Measurements from ENCODE around the gene GH2. TPM values are rescaled to one million over a fixed set of nuclear protein-coding genes. Genes with fewer than 3 reads are reported as not detected.
A peak's percentile ranks its signal among the peaks of the same experiment; 100 is the strongest.
"Not testable (repeated sequence)": the region's sequence is repeated elsewhere in the genome, so short reads cannot be mapped to it uniquely, and the experiment has no call there.

The GH2 gene
- total RNA-seq, 1 donor from 2014 or later, result not detected

GRCh38 chr17:63911041-63911635, 29.4 kb upstream of the GH2 start, which contains the start of gene CSHL1:
TSS of gene CSHL1 (minus strand) at chr17:63911258. CDS start at chr17:63911196, 62 bp downstream.
- no peak for TF ChIP-seq CTCF (IDR thresholded peaks at IDR 0.05; ENCODE audit: insufficient read depth, low read length, severe bottlenecking)
- FAIRE-seq (no peak), DNase-seq (ENCODE audit: low read depth) (no peak)
- H3K36me3 ChIP-seq (ENCODE audit: control insufficient read depth, insufficient read depth, low read length), result no peaks in the 10 kb centered on the region
- no peak within 1 kb of the TSS for H3K4me3 ChIP-seq (ENCODE audit: low read depth, low read length)
- H3K27me3 ChIP-seq (ENCODE audit: control insufficient read depth, insufficient read depth, low read length), result peaks cover 6% of the 10 kb centered on the region

GRCh38 chr17:63910096-63910495, 28.4 kb upstream of the GH2 start:
- DNase-seq (ENCODE audit: low read depth), result no peak
- FAIRE-seq, result no peak
- Histone ChIP-seq H3K27me3 (ENCODE audit: control insufficient read depth, insufficient read depth, low read length) (peaks cover 6% of the 10 kb centered on the region), H3K36me3 (ENCODE audit: control insufficient read depth, insufficient read depth, low read length) (no peaks in the 10 kb centered on the region), H3K4me3 (ENCODE audit: low read depth, low read length) (no peak overlapping the region)
- no peak for TF ChIP-seq CTCF (IDR thresholded peaks at IDR 0.05; ENCODE audit: insufficient read depth, low read length, severe bottlenecking)

- not testable (repeated sequence) for DNase-seq (ENCODE audit: low read depth); FAIRE-seq
These were observed 27.8 kb upstream of the GH2 start for GRCh38 chr17:63909586-63909985.

GRCh38 chr17:63907161-63907778, 25.5 kb upstream of the GH2 start:
- peak; percentile 27 for DNase-seq (ENCODE audit: low read depth)
- H3K4me3 ChIP-seq (ENCODE audit: low read depth, low read length); H3K36me3 ChIP-seq (ENCODE audit: control insufficient read depth, insufficient read depth, low read length); FAIRE-seq; H3K27me3 ChIP-seq (ENCODE audit: control insufficient read depth, insufficient read depth, low read length): not testable (repeated sequence)
- TF ChIP-seq CTCF (IDR thresholded peaks at IDR 0.05; ENCODE audit: insufficient read depth, low read length, severe bottlenecking), result peak; percentile 19

More at GRCh38 chr17:63909586-63909985, 27.8 kb upstream of the GH2 start:
- not testable (repeated sequence) for H3K4me3 ChIP-seq (ENCODE audit: low read depth, low read length); H3K36me3 ChIP-seq (ENCODE audit: control insufficient read depth, insufficient read depth, low read length); H3K27me3 ChIP-seq (ENCODE audit: control insufficient read depth, insufficient read depth, low read length)

- DNase-seq (ENCODE audit: low read depth); H3K27me3 ChIP-seq (ENCODE audit: control insufficient read depth, insufficient read depth, low read length); H3K4me3 ChIP-seq (ENCODE audit: low read depth, low read length); FAIRE-seq; H3K36me3 ChIP-seq (ENCODE audit: control insufficient read depth, insufficient read depth, low read length): not testable (repeated sequence)
These were observed 23.1 kb upstream of the GH2 start for GRCh38 chr17:63904796-63905195.

GRCh38 chr17:63903787-63904201, 22.1 kb upstream of the GH2 start:
- not testable (repeated sequence) for H3K36me3 ChIP-seq (ENCODE audit: control insufficient read depth, insufficient read depth, low read length); H3K27me3 ChIP-seq (ENCODE audit: control insufficient read depth, insufficient read depth, low read length); FAIRE-seq; H3K4me3 ChIP-seq (ENCODE audit: low read depth, low read length)
- TF ChIP-seq CTCF (IDR thresholded peaks at IDR 0.05; ENCODE audit: insufficient read depth, low read length, severe bottlenecking), result peak; percentile 14
- DNase-seq (ENCODE audit: low read depth), result peak; percentile 7

GRCh38 chr17:63901971-63902370, 20.2 kb upstream of the GH2 start:
- not testable (repeated sequence) for DNase-seq (ENCODE audit: low read depth); H3K36me3 ChIP-seq (ENCODE audit: control insufficient read depth, insufficient read depth, low read length); H3K4me3 ChIP-seq (ENCODE audit: low read depth, low read length); FAIRE-seq; H3K27me3 ChIP-seq (ENCODE audit: control insufficient read depth, insufficient read depth, low read length)

GRCh38 chr17:63898899-63899798, 17.4 kb upstream of the GH2 start:
- peak; percentile 59 for DNase-seq (ENCODE audit: low read depth)
- not testable (repeated sequence) for FAIRE-seq; H3K4me3 ChIP-seq (ENCODE audit: low read depth, low read length); H3K27me3 ChIP-seq (ENCODE audit: control insufficient read depth, insufficient read depth, low read length); H3K36me3 ChIP-seq (ENCODE audit: control insufficient read depth, insufficient read depth, low read length)

- DNase-seq (ENCODE audit: low read depth); H3K27me3 ChIP-seq (ENCODE audit: control insufficient read depth, insufficient read depth, low read length); FAIRE-seq; H3K36me3 ChIP-seq (ENCODE audit: control insufficient read depth, insufficient read depth, low read length); H3K4me3 ChIP-seq (ENCODE audit: low read depth, low read length): not testable (repeated sequence)
These were observed 15.0 kb upstream of the GH2 start, which contains the start of gene CSH1 for GRCh38 chr17:63896524-63897354. TSS of gene CSH1 (minus strand) at chr17:63896574. CDS start at chr17:63896511, 63 bp downstream.

Data from bronchial epithelial cell (primary cell).